Measurements from ENCODE around the gene PYDC2.

PYDC2 gene

DNA sequence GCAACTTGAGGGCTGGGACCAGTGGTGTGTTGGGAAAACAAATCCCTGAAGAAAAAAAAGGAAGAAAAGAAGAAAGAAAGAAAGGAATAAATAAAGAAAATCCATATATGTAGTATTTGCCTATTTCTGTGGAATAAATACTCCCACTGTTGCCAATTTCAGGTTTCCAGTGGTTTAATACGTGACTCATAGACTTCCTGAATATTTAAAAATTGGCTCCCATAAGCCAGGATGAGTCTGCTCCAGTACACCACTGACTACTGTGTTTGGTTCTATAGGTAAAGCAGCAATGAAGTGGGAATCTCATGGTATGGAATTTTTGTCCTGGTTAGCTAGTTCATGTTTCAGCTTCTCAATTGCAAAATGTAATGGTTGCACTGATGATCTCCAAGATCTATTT lies 31.6 kb downstream of the PYDC2 start:
- Histone ChIP-seq H3K4me1 (ENCODE audit: insufficient read depth, low read length) (no peaks in the 10 kb centered on the region), H3K36me3 (ENCODE audit: insufficient read depth, low read length) (no peaks in the 10 kb centered on the region), H3K9me3 (ENCODE audit: control insufficient read depth, insufficient read depth, low read length) (0 out of 2 replicates have a peak, but pooled peaks cover 2% of the 10 kb centered on the region), H3K9ac (ENCODE audit: low read depth, low read length) (no peak overlapping the region)

DNA sequence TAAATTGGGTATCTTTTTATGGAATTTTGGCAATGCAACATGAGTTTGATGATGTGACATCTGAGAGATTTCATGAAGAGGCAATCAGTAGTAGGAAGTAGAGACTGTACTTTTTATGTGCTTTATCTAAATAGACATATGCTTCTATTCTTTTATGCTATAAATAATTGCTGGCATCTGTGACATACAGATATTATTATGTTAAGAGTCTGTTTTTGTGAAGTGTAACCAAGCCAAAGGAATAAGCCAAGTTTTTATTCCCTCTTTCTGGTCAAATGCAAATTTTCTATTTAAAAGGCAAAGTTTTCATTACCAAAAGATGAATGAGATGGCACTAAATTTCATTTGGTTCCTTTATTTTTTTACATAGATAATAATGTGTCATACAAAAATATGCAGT lies 32.4 kb downstream of the PYDC2 start:
- Histone ChIP-seq H3K36me3 (ENCODE audit: insufficient read depth, low read length) (no peaks in the 10 kb centered on the region), H3K4me1 (ENCODE audit: insufficient read depth, low read length) (no peaks in the 10 kb centered on the region), H3K9ac (ENCODE audit: low read depth, low read length) (no peak overlapping the region), H3K9me3 (ENCODE audit: control insufficient read depth, insufficient read depth, low read length) (0 out of 2 replicates have a peak, but pooled peaks cover 2% of the 10 kb centered on the region)

DNA sequence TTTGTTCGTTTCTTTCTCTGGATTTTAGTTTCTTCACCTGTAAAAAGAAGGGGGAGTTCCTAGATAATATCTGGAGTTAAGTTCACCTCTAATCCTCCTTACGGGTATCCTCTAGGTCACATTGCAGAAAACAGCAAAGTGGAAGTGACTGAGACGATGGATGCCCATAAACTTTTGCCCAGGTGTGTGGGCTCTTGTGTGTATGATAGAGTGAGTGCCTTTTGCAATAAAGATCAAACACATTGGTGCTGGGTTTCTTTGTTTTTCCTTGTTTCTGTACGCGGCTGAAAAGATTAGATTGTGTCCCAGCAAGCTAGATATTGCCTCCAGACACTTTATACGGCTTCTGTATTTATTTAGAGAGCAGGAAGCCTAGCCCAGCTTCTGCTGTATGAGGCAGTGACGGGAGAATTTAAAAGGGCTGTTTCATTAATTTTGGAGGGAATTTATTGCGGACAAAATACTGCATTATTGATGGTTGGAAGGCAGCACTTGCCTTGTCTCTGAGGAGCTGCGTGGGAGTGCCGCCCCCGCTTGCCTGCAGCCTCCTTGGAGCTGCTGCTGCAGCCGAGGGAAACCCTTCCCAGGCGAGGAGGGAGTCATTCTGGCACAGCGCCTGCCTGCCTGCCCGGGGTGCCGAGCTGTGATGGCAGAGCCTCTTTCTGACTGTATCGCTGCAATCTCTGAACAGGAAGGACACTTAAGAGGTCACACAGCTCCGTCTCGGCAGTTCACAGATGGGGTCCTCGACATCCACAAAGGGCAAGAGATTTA lies 38.5 kb downstream of the PYDC2 start:
- peaks cover 3% of the 10 kb centered on the region; the same call in 1 of the 2 replicates for H3K4me1 ChIP-seq (ENCODE audit: insufficient read depth, low read length)
- H3K9me3 ChIP-seq (ENCODE audit: control insufficient read depth, insufficient read depth, low read length) = 0 out of 2 replicates have a peak, but pooled peaks cover 2% of the 10 kb centered on the region
- no peaks in the 10 kb centered on the region for H3K36me3 ChIP-seq (ENCODE audit: insufficient read depth, low read length)
- H3K9ac ChIP-seq (ENCODE audit: low read depth, low read length) = peak overlapping the region; percentile 18; the same call in 1 of the 2 replicates

DNA sequence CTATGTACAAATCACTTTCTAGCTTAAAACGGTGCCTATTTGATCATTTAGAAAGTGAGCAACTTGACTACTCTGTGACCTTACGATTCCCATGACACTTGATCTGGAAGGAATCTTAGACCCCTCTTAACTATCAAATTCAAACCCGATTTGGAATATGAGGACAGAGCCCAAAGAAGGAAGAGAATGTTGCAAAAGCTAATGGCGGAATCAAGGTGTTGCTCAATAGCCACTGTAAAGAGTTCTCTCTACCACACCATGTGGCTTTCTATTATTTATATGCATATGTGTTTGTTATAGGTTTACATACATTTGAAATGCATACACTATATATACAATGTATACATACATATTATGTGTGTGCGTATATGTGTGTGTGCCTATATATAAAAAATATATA lies 39.9 kb downstream of the PYDC2 start:
- H3K4me1 ChIP-seq (ENCODE audit: insufficient read depth, low read length) = peaks cover 3% of the 10 kb centered on the region; the same call in 1 of the 2 replicates
- no peaks in the 10 kb centered on the region for H3K36me3 ChIP-seq (ENCODE audit: insufficient read depth, low read length)
- H3K9ac ChIP-seq (ENCODE audit: low read depth, low read length) = no peak overlapping the region

DNA sequence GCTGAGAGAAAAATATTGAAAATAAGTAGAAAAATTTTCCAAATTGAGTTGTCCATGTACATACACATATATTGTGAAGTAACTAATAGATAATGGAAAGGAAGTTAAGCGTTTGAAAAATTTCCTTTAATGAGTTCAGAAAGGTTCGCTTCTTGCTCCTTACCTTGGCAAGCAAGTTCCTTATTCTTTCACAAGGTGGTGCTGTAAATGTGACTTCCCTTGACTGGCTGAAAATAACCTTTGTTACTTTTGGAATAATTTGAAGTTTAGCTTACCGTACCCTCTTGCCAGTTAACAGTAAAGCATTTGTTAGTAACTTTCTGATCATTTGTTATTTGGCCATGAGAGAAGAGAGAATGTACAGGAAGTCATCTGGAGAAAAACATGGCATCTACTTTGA lies 41.6 kb downstream of the PYDC2 start:
- Histone ChIP-seq H3K9ac (ENCODE audit: low read depth, low read length) (no peak overlapping the region), H3K9me3 (ENCODE audit: control insufficient read depth, insufficient read depth, low read length) (no peaks in the 10 kb centered on the region), H3K4me1 (ENCODE audit: insufficient read depth, low read length) (peaks cover 3% of the 10 kb centered on the region; the same call in 1 of the 2 replicates), H3K36me3 (ENCODE audit: insufficient read depth, low read length) (no peaks in the 10 kb centered on the region)

More for the DNA sequence above, 39.9 kb downstream of the PYDC2 start:
- no peaks in the 10 kb centered on the region for H3K9me3 ChIP-seq (ENCODE audit: control insufficient read depth, insufficient read depth, low read length)

DNA sequence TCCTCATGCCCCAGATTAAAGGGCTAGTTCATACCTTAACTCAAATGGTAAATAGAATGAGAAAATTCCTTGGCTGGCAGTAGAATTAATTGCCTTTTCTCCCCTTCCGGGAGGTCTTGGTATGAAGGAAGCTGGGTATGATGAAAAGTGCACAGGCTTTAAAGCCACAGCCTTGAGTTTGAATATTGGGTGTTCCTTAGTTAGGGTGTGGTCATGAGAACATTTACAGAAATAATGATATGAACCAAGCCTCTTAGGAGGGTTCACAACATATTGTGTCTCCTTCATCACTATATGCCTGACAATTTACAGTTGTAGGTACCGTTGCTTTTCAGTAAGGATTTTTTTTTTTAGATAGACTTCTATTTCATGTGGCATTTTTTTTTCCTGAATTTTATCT lies 48.1 kb downstream of the PYDC2 start:
- Histone ChIP-seq H3K9me3 (ENCODE audit: control insufficient read depth, insufficient read depth, low read length) (no peaks in the 10 kb centered on the region), H3K9ac (ENCODE audit: low read depth, low read length) (no peak overlapping the region), H3K4me1 (ENCODE audit: insufficient read depth, low read length) (no peaks in the 10 kb centered on the region), H3K36me3 (ENCODE audit: insufficient read depth, low read length) (no peaks in the 10 kb centered on the region)
